Lower lobe of right lung (tissue), 2 donors: ENCODE results near the gene TNFAIP2. TPM values are rescaled to one million over a fixed set of nuclear protein-coding genes. Genes with fewer than 3 reads are reported as not detected.

Source experiments
- ATAC-seq, 2 donors: fragments of 200-7000 bp; cut with Tn5 transposase; one replicate each; pipeline ENCODE4 v1.9.1; 2020 to 2022; ENCODE audit warnings: mild to moderate bottlenecking in 2 of 2, moderate library complexity in 2 of 2
- DNase-seq: peaks from one replicate; pipeline ENCODE4 v3.0.0-alpha.2; 2020
- H3K27ac ChIP-seq: fragments of 200-600 bp; one replicate; pipeline ENCODE4 v1.8.0; 2022
- H3K27me3 ChIP-seq: fragments of 200-600 bp; one replicate; pipeline ENCODE4 v1.8.0; 2022; ENCODE audit warnings: low read depth
- H3K36me3 ChIP-seq: fragments of 200-600 bp; one replicate; pipeline ENCODE4 v1.8.0; 2022; ENCODE audit warnings: mild to moderate bottlenecking
- H3K4me1 ChIP-seq: fragments of 200-600 bp; one replicate; pipeline ENCODE4 v1.8.0; 2022
- H3K4me3 ChIP-seq: fragments of 200-600 bp; one replicate; pipeline ENCODE4 v1.8.0; 2022; ENCODE audit warnings: mild to moderate bottlenecking
- H3K9me3 ChIP-seq: fragments of 200-600 bp; one replicate; pipeline ENCODE4 v1.8.0; 2022
- intact Hi-C: fragments of 100-400 bp; cut with DNase I; formaldehyde crosslinking; loops from one replicate; pipeline ENCODE4 v1.11.0; 2022
- total RNA-seq: library from RNA; stranded (reverse); fragmentation: NEBNext Ultra II Directional; extraction: Animal tissue kit (Norgen Biotek cat#: 25700); gene quantifications from one replicate; pipeline ENCODE4 v1.2.1, GENCODE V29; 2021
- TF ChIP-seq, protein P1 (sequence below): fragments of 200-600 bp; IDR thresholded peaks from one replicate; pipeline ENCODE4 v1.8.0; 2022; ENCODE audit warnings: antibody characterized with exemption, mild to moderate bottlenecking
- donor health status: DM: no; HTN: yes; CAD: no; lungs with severe emphysema.

The TNFAIP2 gene
- total RNA-seq, 1 donor from 2014 or later, result 254 TPM

DNA sequence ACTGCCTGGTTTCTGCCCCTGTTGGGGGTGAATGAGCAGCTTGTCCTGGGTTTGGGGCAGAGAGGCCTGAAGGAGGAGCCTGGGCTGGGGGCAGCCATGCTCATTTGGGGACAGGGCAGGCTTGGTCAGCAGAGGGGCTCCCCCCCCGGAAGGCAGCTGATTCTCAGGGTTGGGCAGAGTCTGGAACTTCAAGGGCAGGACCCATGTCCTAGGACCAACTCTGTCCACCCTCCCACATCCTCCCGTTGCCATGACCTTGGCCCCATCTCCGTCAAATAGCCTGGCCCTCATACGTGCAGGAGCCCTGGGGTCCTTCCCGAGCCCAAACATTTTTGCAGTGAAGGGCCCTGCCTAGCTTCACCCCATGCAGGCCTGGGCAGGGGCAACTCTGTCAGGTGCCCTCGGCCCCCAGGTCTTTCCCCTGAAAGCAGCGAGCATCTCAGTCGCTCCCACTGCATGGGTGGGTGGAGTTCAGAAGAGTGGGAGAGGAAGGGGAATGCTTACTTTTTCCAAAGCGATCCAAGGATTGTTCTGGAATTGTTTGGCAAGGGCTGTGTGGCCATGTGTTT is 32.6 kb downstream of the TNFAIP2 start:
- Histone ChIP-seq H3K27ac (no peak overlapping the region), H3K4me3 (no peak overlapping the region), H3K36me3 (no peaks in the 10 kb centered on the region), H3K9me3 (no peaks in the 10 kb centered on the region), H3K27me3 (no peaks in the 10 kb centered on the region), H3K4me1 (no peaks in the 10 kb centered on the region)
- DNase-seq (no peak), ATAC-seq (no peak)
- TF ChIP-seq, protein P1, sequence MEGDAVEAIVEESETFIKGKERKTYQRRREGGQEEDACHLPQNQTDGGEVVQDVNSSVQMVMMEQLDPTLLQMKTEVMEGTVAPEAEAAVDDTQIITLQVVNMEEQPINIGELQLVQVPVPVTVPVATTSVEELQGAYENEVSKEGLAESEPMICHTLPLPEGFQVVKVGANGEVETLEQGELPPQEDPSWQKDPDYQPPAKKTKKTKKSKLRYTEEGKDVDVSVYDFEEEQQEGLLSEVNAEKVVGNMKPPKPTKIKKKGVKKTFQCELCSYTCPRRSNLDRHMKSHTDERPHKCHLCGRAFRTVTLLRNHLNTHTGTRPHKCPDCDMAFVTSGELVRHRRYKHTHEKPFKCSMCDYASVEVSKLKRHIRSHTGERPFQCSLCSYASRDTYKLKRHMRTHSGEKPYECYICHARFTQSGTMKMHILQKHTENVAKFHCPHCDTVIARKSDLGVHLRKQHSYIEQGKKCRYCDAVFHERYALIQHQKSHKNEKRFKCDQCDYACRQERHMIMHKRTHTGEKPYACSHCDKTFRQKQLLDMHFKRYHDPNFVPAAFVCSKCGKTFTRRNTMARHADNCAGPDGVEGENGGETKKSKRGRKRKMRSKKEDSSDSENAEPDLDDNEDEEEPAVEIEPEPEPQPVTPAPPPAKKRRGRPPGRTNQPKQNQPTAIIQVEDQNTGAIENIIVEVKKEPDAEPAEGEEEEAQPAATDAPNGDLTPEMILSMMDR, result no peak
- intact Hi-C loops, result no loop called here

DNA sequence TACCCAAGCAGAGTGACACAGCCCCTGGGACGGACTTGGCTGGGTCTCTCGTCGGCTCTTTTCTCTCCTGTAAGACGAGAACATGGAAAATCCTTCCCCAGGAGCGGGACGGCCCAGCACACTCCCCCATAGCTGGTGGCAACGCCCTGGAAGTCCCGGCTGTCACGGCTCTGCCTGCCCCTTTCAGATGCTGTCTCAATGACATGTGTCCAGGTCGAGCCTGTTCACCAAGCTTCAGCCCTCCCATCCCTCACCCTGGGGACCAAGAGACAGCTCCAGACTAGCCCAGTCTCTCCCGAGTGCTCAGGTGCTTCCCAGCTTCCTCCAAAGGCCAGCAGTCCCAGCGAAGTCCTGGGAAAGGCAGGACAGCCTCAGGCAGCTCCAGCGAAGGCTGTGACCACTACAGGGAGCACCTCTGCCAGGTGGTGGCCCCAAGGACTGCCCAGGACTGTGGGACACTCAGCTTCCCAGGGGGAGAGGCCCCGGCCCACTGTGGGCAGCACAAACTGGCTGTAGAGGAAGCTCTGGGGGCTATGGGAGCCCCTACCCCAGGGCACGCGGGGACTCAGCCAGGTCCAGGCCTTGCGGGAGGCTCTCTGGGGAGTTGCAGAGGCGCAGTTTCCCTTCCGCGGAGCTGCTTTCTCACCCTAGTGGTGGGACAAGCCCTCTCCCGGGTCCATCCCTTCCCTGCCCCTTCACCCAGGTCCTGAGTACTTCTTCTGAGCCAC is 33.6 kb downstream of the TNFAIP2 start:
- DNase-seq (no peak), ATAC-seq (no peak)
- H3K27ac ChIP-seq, result no peak overlapping the region
- intact Hi-C loops, result no loop called here
- H3K4me3 ChIP-seq, result no peak overlapping the region
- H3K9me3 ChIP-seq, result no peaks in the 10 kb centered on the region
- no peaks in the 10 kb centered on the region for H3K36me3 ChIP-seq
- TF ChIP-seq, protein P1, result no peak
- no peaks in the 10 kb centered on the region for H3K27me3 ChIP-seq
- H3K4me1 ChIP-seq, result no peaks in the 10 kb centered on the region

DNA sequence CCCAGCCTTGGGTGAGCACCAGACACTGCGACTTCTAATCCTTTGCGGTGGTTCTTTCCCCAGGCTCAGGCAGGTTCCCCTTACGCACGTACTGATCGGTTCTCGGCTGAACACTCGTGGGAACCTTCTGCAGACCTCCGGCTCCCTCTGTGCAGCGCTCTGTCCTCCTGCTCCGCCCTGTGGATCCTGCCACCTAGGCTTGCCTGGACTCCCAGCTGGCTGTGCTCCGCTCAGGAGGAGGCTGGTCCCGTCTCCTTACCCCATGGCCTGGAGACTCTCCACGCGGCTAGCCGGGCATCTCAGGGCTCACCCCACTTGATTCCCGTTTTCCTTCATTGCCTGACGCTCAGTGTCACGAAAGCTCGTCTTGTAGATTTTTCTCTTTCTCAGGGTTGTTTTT is 34.7 kb downstream of the TNFAIP2 start:
- TF ChIP-seq, protein P1, result no peak
- intact Hi-C loops, result no loop called here
- ATAC-seq (peak in 1 of 2 donors; percentile 5), DNase-seq (no peak)
- Histone ChIP-seq H3K4me3 (no peak overlapping the region), H3K9me3 (no peaks in the 10 kb centered on the region), H3K27ac (no peak overlapping the region), H3K36me3 (no peaks in the 10 kb centered on the region), H3K4me1 (no peaks in the 10 kb centered on the region), H3K27me3 (no peaks in the 10 kb centered on the region)

DNA sequence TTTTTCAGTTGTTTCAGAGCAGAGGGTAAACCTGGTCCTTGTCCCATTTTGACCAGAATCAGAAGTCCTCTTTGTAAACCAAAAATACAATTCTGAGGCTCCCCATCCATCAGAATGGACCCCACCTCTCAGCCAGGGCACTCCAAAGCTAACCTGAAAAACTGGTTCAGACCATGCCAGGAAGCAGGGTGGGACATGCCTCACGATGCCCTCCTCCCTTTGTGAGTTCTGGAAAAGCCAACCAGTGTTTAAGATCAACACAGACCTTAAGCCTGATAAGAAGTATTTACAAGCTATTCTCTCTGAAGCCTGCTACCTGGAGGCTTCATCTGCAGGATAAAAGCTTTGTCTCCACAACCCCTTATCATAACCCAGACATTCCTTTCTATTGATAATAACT is 35.4 kb downstream of the TNFAIP2 start:
- intact Hi-C loops, result no loop called here
- no peak for ATAC-seq
- H3K27me3 ChIP-seq, result no peaks in the 10 kb centered on the region

DNA sequence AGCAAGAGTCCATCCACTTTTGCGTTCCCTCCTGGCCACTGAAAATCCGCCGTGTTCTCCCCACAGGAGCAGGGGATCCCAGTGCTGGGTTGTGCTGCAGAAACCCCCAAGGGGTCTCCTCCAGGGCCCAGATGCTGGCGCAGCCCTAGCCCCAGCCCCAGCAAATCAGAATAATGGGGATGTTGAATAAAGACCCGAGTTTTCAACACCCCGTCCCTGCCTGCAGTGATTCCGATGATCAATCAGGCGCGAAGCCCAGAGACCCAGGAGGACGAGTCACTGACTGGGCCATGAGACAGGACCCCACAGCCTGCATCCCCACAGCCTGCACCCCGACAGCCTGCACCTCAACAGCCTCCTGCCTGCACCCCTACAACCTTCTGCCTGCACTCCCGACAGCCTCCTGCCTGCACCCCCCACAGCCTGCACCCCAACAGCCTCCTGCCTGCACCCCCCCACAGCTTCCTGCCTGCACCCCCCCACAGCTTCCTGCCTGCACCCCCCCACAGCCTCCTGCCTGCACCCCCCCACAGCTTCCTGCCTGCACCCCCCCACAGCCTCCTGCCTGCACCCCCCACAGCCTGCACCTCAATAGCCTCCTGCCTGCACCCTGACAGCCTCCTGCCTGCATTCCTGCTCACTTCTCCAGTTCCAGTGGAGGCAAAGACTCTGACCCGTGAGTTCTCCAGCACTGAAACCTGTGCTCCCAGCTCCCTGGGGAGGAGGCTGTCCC is 37.2 kb downstream of the TNFAIP2 start:
- Histone ChIP-seq H3K4me1 (no peaks in the 10 kb centered on the region), H3K36me3 (no peaks in the 10 kb centered on the region), H3K4me3 (no peak overlapping the region), H3K27ac (no peak overlapping the region), H3K9me3 (no peaks in the 10 kb centered on the region), H3K27me3 (no peaks in the 10 kb centered on the region)
- intact Hi-C loops, result no loop called here
- TF ChIP-seq, protein P1, result no peak
- ATAC-seq (no peak), DNase-seq (no peak)

More for the DNA sequence above, 35.4 kb downstream of the TNFAIP2 start:
- TF ChIP-seq, protein P1, result no peak
- no peaks in the 10 kb centered on the region for H3K9me3 ChIP-seq
- no peaks in the 10 kb centered on the region for H3K36me3 ChIP-seq
- DNase-seq, result no peak
- H3K27ac ChIP-seq, result no peak overlapping the region
- no peak overlapping the region for H3K4me3 ChIP-seq
- no peaks in the 10 kb centered on the region for H3K4me1 ChIP-seq
